Loucy (cell line): Measurements from ENCODE around the gene TEAD3.

Source experiments
- H2AFZ ChIP-seq: fragments of 200-600 bp; sonication (generic); 2 replicates; pipeline ENCODE4 v1.6.0; 2016; ENCODE audit warnings: antibody characterized with exemption, mild to moderate bottlenecking, low read length, moderate library complexity
- H3F3A ChIP-seq: fragments of 200-600 bp; 2 replicates; pipeline ENCODE4 v1.6.0; 2016; ENCODE audit warnings: antibody characterized with exemption, low read depth, mild to moderate bottlenecking
- H3K27me3 ChIP-seq: fragments of 200-600 bp; sonication (generic); 2 replicates; pipeline ENCODE4 v1.6.1; 2014; ENCODE audit warnings: low read length, mild to moderate bottlenecking; ENCODE audit not compliant: insufficient read depth, poor library complexity, severe bottlenecking
- H3K36me3 ChIP-seq: fragments of 200-600 bp; sonication (generic); 2 replicates; pipeline ENCODE4 v1.6.1; 2016; ENCODE audit warnings: low read length; ENCODE audit not compliant: insufficient read depth
- H3K4me1 ChIP-seq: fragments of 200-600 bp; sonication (generic); 2 replicates; pipeline ENCODE4 v1.5.1; 2014; ENCODE audit warnings: low read length, mild to moderate bottlenecking; ENCODE audit not compliant: insufficient read depth, poor library complexity, severe bottlenecking
- H3K4me2 ChIP-seq: fragments of 200-600 bp; sonication (generic); 2 replicates; pipeline ENCODE4 v1.6.0; 2014; ENCODE audit warnings: antibody characterized with exemption, low read length, low read depth, mild to moderate bottlenecking; ENCODE audit not compliant: poor library complexity, severe bottlenecking
- H3K4me3 ChIP-seq: fragments of 200-600 bp; sonication (generic); 2 replicates; pipeline ENCODE4 v1.5.1; 2014; ENCODE audit warnings: low read length, mild to moderate bottlenecking, mixed read lengths; ENCODE audit not compliant: poor library complexity, severe bottlenecking
- H3K79me2 ChIP-seq: fragments of 200-600 bp; sonication (generic); 2 replicates; pipeline ENCODE4 v1.6.1; 2014; ENCODE audit warnings: low read length; ENCODE audit not compliant: insufficient read depth
- H3K9ac ChIP-seq: fragments of 200-600 bp; sonication (generic); 2 replicates; pipeline ENCODE4 v1.6.0; 2014; ENCODE audit warnings: mild to moderate bottlenecking, low read depth, low read length, moderate library complexity; ENCODE audit not compliant: poor library complexity, severe bottlenecking
- H3K9me2 ChIP-seq: fragments of 200-600 bp; sonication (generic); replicated peaks from 2 replicates; pipeline ENCODE4 v1.6.1; 2016; ENCODE audit warnings: low read depth, low read length, mixed read lengths
- H3K9me3 ChIP-seq: fragments of 200-600 bp; sonication (generic); 2 replicates; pipeline ENCODE4 v1.6.1; 2014; ENCODE audit warnings: mild to moderate bottlenecking, antibody characterized with exemption, low read length, low read depth; ENCODE audit not compliant: insufficient read depth
- H4K20me1 ChIP-seq: fragments of 200-600 bp; sonication (generic); 2 replicates; pipeline ENCODE4 v1.6.0; 2014; ENCODE audit warnings: antibody characterized with exemption, low read length, mild to moderate bottlenecking; ENCODE audit not compliant: insufficient read depth, poor library complexity, severe bottlenecking
- CTCF ChIP-seq: fragments of 200-600 bp; sonication (generic); conservative IDR thresholded peaks from 2 replicates; pipeline ENCODE4 v1.5.1; 2014; ENCODE audit warnings: mild to moderate bottlenecking, antibody characterized with exemption, low read length
- EZH2phosphoT487 ChIP-seq: fragments of 200-600 bp; IDR thresholded peaks from 2 replicates; pipeline ENCODE4 v1.6.1; 2018; ENCODE audit warnings: antibody characterized with exemption, mild to moderate bottlenecking, moderate library complexity, borderline replicate concordance

TEAD3 gene

DNA sequence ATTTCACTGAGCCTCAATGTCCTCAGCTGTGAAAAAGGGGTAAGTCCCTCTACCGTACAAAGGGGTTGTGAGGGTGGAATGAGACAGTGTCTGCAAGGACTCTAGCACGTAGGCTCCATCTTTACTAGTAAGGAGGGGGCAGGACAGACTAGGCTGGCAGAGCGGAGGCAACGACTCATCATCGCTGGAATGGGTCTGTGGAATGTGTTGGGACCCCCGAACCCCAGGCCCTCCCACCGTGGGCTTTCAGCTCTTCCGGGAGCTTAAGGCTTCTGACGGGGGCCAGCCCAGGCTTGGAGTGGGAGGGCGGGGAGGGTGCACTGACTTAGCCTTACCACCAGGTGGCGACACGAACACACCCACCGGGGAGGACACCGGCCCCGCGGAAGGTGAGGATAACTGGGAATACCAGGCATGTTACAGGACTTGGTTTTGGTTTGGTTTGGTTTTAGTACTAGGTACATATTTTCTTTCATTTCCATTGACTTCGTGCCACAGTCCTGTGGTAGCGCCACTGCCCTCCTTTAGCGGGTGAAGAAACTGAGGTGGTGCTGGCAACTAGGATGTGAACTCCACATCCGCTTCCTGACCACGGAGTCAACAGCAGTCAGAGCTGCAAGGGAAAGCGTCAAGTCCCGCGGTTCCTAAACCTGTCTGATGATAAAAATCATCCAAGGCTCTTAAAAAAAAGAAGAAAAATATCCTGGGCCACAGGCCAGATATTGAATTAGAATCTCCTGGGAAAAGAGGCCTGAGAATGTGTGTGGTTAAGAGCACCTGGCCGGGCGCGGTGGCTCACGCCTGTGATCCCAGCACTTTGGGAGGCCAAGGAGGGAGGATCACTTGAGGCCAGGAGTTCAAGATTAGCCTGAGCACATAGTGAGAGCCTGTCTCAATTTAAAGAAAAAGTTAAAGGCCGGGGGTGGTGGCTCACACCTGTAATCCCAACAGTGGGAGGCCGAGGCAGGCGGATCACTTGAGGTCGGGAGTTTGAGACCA lies 26.1 kb upstream of the TEAD3 start:
- no peaks in the 10 kb centered on the region for H3K27me3 ChIP-seq
- no peaks in the 10 kb centered on the region for H3K9me3 ChIP-seq
- H3K9ac ChIP-seq: peak overlapping the region; percentile 6
- TF ChIP-seq EZH2phosphoT487: no peak
- peak; percentile 94 for TF ChIP-seq CTCF
- H3K4me2 ChIP-seq: peak overlapping the region; percentile 31
- H4K20me1 ChIP-seq: no peaks in the 10 kb centered on the region
- peak overlapping the region; percentile 36 for H3K4me3 ChIP-seq
- no peaks in the 10 kb centered on the region for H3K9me2 ChIP-seq
- peak overlapping the region; percentile 47 for H2AFZ ChIP-seq
- H3K4me1 ChIP-seq: no peaks in the 10 kb centered on the region
- H3F3A ChIP-seq: no peaks in the 10 kb centered on the region
- H3K79me2 ChIP-seq: no peaks in the 10 kb centered on the region
- H3K36me3 ChIP-seq: no peaks in the 10 kb centered on the region

DNA sequence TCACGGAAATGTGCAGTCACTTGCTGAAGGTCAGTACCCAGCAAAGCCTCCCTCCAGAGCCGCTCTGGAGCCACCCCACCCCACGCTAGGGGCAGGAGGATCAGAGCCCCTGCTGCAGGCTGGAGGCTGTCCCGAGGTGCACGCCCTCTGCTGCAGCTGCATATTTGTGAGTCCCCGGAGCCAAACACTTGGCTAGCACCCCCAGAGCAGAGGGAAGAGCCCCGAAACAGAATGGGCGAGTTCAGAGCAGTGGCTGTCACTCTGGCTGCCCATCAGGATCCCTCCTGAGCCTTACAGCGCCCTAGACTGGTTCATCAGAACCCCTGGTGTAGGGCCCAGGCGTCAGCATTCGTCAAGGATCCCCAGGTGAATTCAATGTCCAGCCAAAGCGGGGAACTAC lies 25.3 kb upstream of the TEAD3 start:
- Histone ChIP-seq H3K9me2 (no peaks in the 10 kb centered on the region), H3K9ac (peak overlapping the region; percentile 6), H3K27me3 (no peaks in the 10 kb centered on the region), H3F3A (no peaks in the 10 kb centered on the region), H3K4me1 (no peaks in the 10 kb centered on the region), H3K79me2 (no peaks in the 10 kb centered on the region), H3K36me3 (no peaks in the 10 kb centered on the region), H3K4me3 (no peak overlapping the region), H3K4me2 (no peak overlapping the region), H3K9me3 (no peaks in the 10 kb centered on the region), H4K20me1 (no peaks in the 10 kb centered on the region), H2AFZ (peak overlapping the region; percentile 47; the same call in 1 of the 2 replicates)
- TF ChIP-seq CTCF (no peak), EZH2phosphoT487 (no peak)

DNA sequence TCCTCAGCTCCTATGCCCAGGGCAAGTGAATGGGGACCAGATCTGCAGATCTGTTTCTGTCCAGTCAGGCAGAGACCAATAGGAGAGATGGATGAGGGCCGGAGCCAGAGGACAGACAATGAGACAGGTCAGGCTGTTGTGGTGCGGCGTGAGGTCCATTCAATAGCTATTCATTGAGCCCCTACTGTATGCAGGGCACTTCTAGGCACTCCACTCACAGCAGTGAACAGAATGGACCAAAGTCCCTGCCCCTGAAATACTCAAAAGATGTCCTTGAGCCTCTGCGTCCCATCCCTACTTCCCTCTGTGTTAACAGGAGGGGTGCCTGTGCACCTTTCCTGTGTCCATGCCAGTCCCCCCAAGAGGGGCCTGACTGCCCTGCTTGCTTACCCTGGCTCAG lies 24.4 kb upstream of the TEAD3 start:
- Histone ChIP-seq H3K27me3 (no peaks in the 10 kb centered on the region), H3K36me3 (no peaks in the 10 kb centered on the region), H3K9me2 (no peaks in the 10 kb centered on the region), H2AFZ (no peak overlapping the region), H4K20me1 (no peaks in the 10 kb centered on the region), H3F3A (no peaks in the 10 kb centered on the region), H3K79me2 (no peaks in the 10 kb centered on the region), H3K9me3 (no peaks in the 10 kb centered on the region), H3K9ac (no peak overlapping the region), H3K4me1 (no peaks in the 10 kb centered on the region), H3K4me2 (no peak overlapping the region), H3K4me3 (no peak overlapping the region)
- TF ChIP-seq EZH2phosphoT487: no peak
- no peak for TF ChIP-seq CTCF
